Spleen (tissue), 11 donors: Measurements from ENCODE around the gene ARAP3. TPM values are rescaled to one million over a fixed set of nuclear protein-coding genes. Genes with fewer than 3 reads are reported as not detected.

Experiments
- DNase-seq: peaks from one replicate; pipeline ENCODE4 v3.0.0-alpha.2; 2020
- H3K27ac ChIP-seq, 8 donors: fragments of 200-600 bp; sonication (generic) in 7 of 8; 1 replicate in 4 of 8; 2 replicates in 4 of 8; pipeline versions ENCODE4 v1.5.0 to v1.8.0; 2016 to 2021; ENCODE audit warnings: inconsistent platforms in 4 of 8, mild to moderate bottlenecking in 4 of 8, moderate library complexity in 1 of 8
- H3K27me3 ChIP-seq, 7 donors: fragments of 200-600 bp; sonication (generic) in 6 of 7; replicated peaks in 1 of 7; 1 replicate in 4 of 7; 2 replicates in 3 of 7; pipeline versions ENCODE4 v1.5.0 to v1.8.0; 2016 to 2021; ENCODE audit warnings: inconsistent platforms in 3 of 7, mild to moderate bottlenecking in 1 of 7
- H3K36me3 ChIP-seq, 6 donors: fragments of 200-600 bp; sonication (generic) in 5 of 6; 1 replicate in 4 of 6; 2 replicates in 2 of 6; pipeline versions ENCODE4 v1.5.0 to v1.8.0; 2016 to 2021; ENCODE audit warnings: inconsistent platforms in 2 of 6
- H3K4me1 ChIP-seq, 6 donors: fragments of 200-600 bp; sonication (generic) in 5 of 6; 1 replicate in 3 of 6; 2 replicates in 3 of 6; pipeline versions ENCODE4 v1.5.0 to v1.8.0; 2016 to 2021; ENCODE audit warnings: inconsistent platforms in 3 of 6
- H3K4me3 ChIP-seq, 8 donors: fragments of 200-600 bp; sonication (generic) in 7 of 8; 1 replicate in 4 of 8; 2 replicates in 4 of 8; pipeline versions ENCODE4 v1.5.0 to v1.8.0; 2016 to 2021; ENCODE audit warnings: inconsistent platforms in 4 of 8, mild to moderate bottlenecking in 4 of 8, moderate library complexity in 2 of 8
- H3K9me3 ChIP-seq, 8 donors: fragments of 200-600 bp; sonication (generic) in 7 of 8; 1 replicate in 4 of 8; 2 replicates in 4 of 8; pipeline versions ENCODE4 v1.5.0 to v1.8.0; 2016 to 2021; ENCODE audit warnings: inconsistent platforms in 4 of 8
- CTCF ChIP-seq, 11 experiments: fragments of 200-600 bp in 7 of 11; fragments of 450-650 bp in 4 of 11; sonication (generic) in 4 of 11; IDR thresholded peaks in 8 of 11; conservative IDR thresholded peaks in 3 of 11; 1 replicate in 7 of 11; 2 replicates in 4 of 11; pipeline versions ENCODE4 v1.4.0 to v1.8.0; 2016 to 2021; ENCODE audit warnings: antibody characterized with exemption in 11 of 11, inconsistent platforms in 4 of 11, mild to moderate bottlenecking in 1 of 11
- POLR2A ChIP-seq, 3 donors: fragments of 450-650 bp; IDR thresholded peaks; one replicate each; pipeline ENCODE4 v1.5.1; 2017; ENCODE audit warnings: antibody characterized with exemption in 3 of 3, mild to moderate bottlenecking in 1 of 3
- POLR2AphosphoS5 ChIP-seq, 3 donors: sonication (generic); formaldehyde crosslinking; IDR thresholded peaks; one replicate each; pipeline ENCODE4 v1.5.1; 2017; ENCODE audit warnings: antibody characterized with exemption in 3 of 3
- WGBS, 5 donors: extraction: QIAGEN DNeasy Blood & Tissue Kit in 3 of 5; methylation state at CpG; one replicate each; pipeline versions ENCODE4 v1.1.5 to v1.1.7; 2013 to 2018; 5-methylcytosine and 5-hydroxymethylcytosine counted together
- intact Hi-C: fragments of 100-400 bp; cut with DNase I; formaldehyde crosslinking; loops from one replicate; pipeline ENCODE4 v1.15.0; 2023; ENCODE audit warnings: low total_unique reads
- polyA plus RNA-seq, 3 donors: library from polyadenylated mRNA; stranded (reverse); fragments of 200-250 nt; gene quantifications; one replicate each; pipeline ENCODE4 v1.2.1, GENCODE V29; 2013
- total RNA-seq, 7 donors: library from RNA; depleted of rRNA in 3 of 7; stranded (reverse); fragments of >200 nt in 3 of 7; fragmentation: NEBNext Ultra II Directional in 4 of 7; extraction: Animal tissue kit (Norgen Biotek cat#: 25700) in 4 of 7; gene quantifications; one replicate each; pipeline versions ENCODE4 v1.1.0 to v1.2.1, GENCODE V29; 2016 to 2021
- donor health status: healthy with polysubstance abuse.
- donor health status: DM: no; HTN: no; CAD: no; lungs with moderate emphysema.
- donor health status: DM: no; HTN: no; CAD: no.
- donor health status: Bipolar disorder and iron deficiency.
- donor health status: healthy.
- donor health status: DM: no; HTN: no; CAD: no.
- donor health status: DM: yes; HTN: yes; CAD: no.

ARAP3 gene
- total and polyA plus RNA-seq, 10 donors = 4.0 to 31.2 (median 16.0) TPM

DNA sequence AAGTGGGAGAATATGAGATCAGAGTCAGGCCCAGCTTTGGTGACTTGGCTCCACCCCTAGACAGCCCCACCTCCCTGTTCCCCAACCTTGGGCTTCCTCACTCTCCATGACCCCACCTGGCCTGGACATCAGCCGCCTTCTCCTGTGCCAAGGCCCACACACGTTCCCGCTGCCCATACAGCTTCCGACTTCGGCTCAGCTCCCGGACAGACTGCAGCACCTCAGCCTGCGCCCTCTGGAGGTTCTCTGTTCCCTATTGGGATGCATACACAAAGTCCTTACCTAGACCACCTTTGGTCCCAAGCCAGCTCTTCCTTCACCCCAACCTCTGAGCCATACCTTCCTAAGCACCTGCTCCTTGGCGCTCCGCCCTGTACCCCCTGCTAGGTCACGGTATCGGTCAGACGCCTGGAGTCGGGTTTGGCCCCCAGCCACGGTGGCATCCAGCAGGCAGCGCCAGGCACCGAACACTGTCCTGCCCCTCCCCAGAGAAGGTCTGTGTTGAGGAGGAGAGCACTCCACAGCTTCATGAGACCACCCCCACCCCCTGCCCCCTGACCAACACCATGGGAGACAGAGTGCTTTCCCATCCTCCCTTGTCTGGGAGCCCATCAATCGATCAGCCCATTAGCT lies 32.9 kb downstream of the ARAP3 start:
- H3K9me3 ChIP-seq = no peaks in the 10 kb centered on the region
- DNase-seq = no peak
- H3K36me3 ChIP-seq = peaks cover 0 to 64% (median 29%) of the 10 kb centered on the region in 6 donors
- WGBS, 5 donors = 94 to 96% (median 94%) methylated on average over 17 of the region's 17 CpGs
- H3K27ac ChIP-seq = peak overlapping the region in 1 of 8 donors; percentile 88
- H3K4me1 ChIP-seq = peaks cover 9 to 34% (median 20%) of the 10 kb centered on the region in 6 donors
- H3K27me3 ChIP-seq = no peaks in the 10 kb centered on the region
- H3K4me3 ChIP-seq = no peak overlapping the region
- intact Hi-C loops = no loop called here
- TF ChIP-seq CTCF (IDR thresholded peaks at IDR 0.05 in 8 of 11, conservative IDR thresholded peaks at IDR 0.05 in 3 of 11) = no peak
- TF ChIP-seq POLR2AphosphoS5 (IDR thresholded peaks at IDR 0.05) = peak in 1 of 3 donors; percentile 13
- TF ChIP-seq POLR2A (IDR thresholded peaks at IDR 0.05) = no peak

- intact Hi-C loops = no loop called here
- H3K4me1 ChIP-seq = peaks cover 9 to 41% (median 20%) of the 10 kb centered on the region in 6 donors
- no peak overlapping the region for H3K27ac ChIP-seq
- peaks cover 0 to 67% (median 38%) of the 10 kb centered on the region in 6 donors for H3K36me3 ChIP-seq
- 60 to 94% (median 91%) methylated on average over 1 to 3 of the region's 3 CpGs for WGBS, 5 donors
- no peaks in the 10 kb centered on the region for H3K9me3 ChIP-seq
- H3K4me3 ChIP-seq = no peak overlapping the region
- no peaks in the 10 kb centered on the region for H3K27me3 ChIP-seq
- no peak for DNase-seq
- no peak for TF ChIP-seq POLR2A (IDR thresholded peaks at IDR 0.05)
- TF ChIP-seq POLR2AphosphoS5 (IDR thresholded peaks at IDR 0.05) = no peak
- TF ChIP-seq CTCF (IDR thresholded peaks at IDR 0.05 in 8 of 11, conservative IDR thresholded peaks at IDR 0.05 in 3 of 11) = no peak
Measured at GRCh38 chr5:141647851-141648250, 34.2 kb downstream of the ARAP3 start.

DNA sequence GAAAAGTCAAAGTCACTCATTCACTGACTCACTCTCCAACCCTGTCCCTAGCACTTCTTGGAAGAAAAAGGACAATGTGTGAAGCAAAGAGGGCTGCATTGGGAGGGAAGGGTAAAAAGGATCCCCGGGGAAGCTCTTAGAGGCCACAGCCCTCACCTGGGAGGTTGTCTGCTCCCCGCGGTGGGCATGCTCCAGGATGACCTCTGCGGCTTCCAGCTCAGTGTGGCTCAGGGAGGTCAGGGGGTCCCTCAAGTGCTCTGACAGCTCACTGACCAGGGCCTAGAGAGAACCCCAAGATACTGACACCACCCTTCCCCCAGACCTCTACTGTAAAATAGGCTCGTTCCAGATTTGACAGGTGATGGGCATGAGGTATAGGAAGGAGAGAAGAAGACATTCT lies 34.8 kb downstream of the ARAP3 start:
- H3K4me1 ChIP-seq = peaks cover 9 to 41% (median 20%) of the 10 kb centered on the region in 6 donors
- no peak overlapping the region for H3K27ac ChIP-seq
- DNase-seq = no peak
- TF ChIP-seq POLR2AphosphoS5 (IDR thresholded peaks at IDR 0.05) (no peak), POLR2A (IDR thresholded peaks at IDR 0.05) (no peak), CTCF (IDR thresholded peaks at IDR 0.05 in 8 of 11, conservative IDR thresholded peaks at IDR 0.05 in 3 of 11) (no peak)
- intact Hi-C loops = no loop called here
- peaks cover 0 to 73% (median 40%) of the 10 kb centered on the region in 6 donors for H3K36me3 ChIP-seq
- no peak overlapping the region for H3K4me3 ChIP-seq
- no peaks in the 10 kb centered on the region for H3K27me3 ChIP-seq
- H3K9me3 ChIP-seq = no peaks in the 10 kb centered on the region
- WGBS, 5 donors = 90 to 94% (median 91%) methylated on average over 5 of the region's 5 CpGs

GRCh38 chr5:141646026-141646425 lies 36.0 kb downstream of the ARAP3 start:
- Histone ChIP-seq H3K9me3 (no peaks in the 10 kb centered on the region), H3K36me3 (peaks cover 0 to 85% (median 42%) of the 10 kb centered on the region in 6 donors), H3K4me1 (peaks cover 5 to 30% (median 12%) of the 10 kb centered on the region in 6 donors), H3K27me3 (no peaks in the 10 kb centered on the region), H3K4me3 (no peak overlapping the region), H3K27ac (no peak overlapping the region)
- TF ChIP-seq CTCF (IDR thresholded peaks at IDR 0.05 in 8 of 11, conservative IDR thresholded peaks at IDR 0.05 in 3 of 11) = no peak
- TF ChIP-seq POLR2AphosphoS5 (IDR thresholded peaks at IDR 0.05) = no peak
- TF ChIP-seq POLR2A (IDR thresholded peaks at IDR 0.05) = no peak
- no peak for DNase-seq
- WGBS, 5 donors = 91 to 96% (median 92%) methylated on average over 6 of the region's 6 CpGs
- intact Hi-C loops = no loop called here
